Measurements from ENCODE around the gene ULBP3.
A peak's percentile ranks its signal among the peaks of the same experiment; 100 is the strongest.

The ULBP3 gene

GRCh38 chr6:150068720-150069648, at the start of gene ULBP3:
Gene ULBP3 (minus strand): TSS chr6:150069121. CDS start chr6:150069066, 55 bp downstream.
- DNase-seq (ENCODE audit: low read depth in 4 of 4, low spot score in 1 of 4) = peak; percentile 28 to 70 (median 50)

GRCh38 chr6:150118627-150119026, 49.7 kb upstream of the ULBP3 start:
- no peak for DNase-seq (ENCODE audit: low read depth in 4 of 4, low spot score in 1 of 4)

- no peak for DNase-seq (ENCODE audit: low read depth in 4 of 4, low spot score in 1 of 4)
These were observed 49.3 kb upstream of the ULBP3 start for GRCh38 chr6:150118203-150118602.

- no peak for DNase-seq (ENCODE audit: low read depth in 4 of 4, low spot score in 1 of 4)
These were observed 47.4 kb upstream of the ULBP3 start for GRCh38 chr6:150116200-150116800.

- DNase-seq (ENCODE audit: low read depth in 4 of 4, low spot score in 1 of 4) = no peak
These were observed 46.8 kb upstream of the ULBP3 start for GRCh38 chr6:150115769-150116168.

- no peak for DNase-seq (ENCODE audit: low read depth in 4 of 4, low spot score in 1 of 4)
These were observed 43.3 kb upstream of the ULBP3 start for GRCh38 chr6:150112233-150112632.

- DNase-seq (ENCODE audit: low read depth in 4 of 4, low spot score in 1 of 4) = no peak
These were observed 33.9 kb upstream of the ULBP3 start for GRCh38 chr6:150102750-150103270.

- no peak for DNase-seq (ENCODE audit: low read depth in 4 of 4, low spot score in 1 of 4)
These were observed 31.8 kb upstream of the ULBP3 start for GRCh38 chr6:150100745-150101144.

- DNase-seq (ENCODE audit: low read depth in 4 of 4, low spot score in 1 of 4) = no peak
These were observed 31.0 kb upstream of the ULBP3 start for GRCh38 chr6:150099953-150100352.

- no peak for DNase-seq (ENCODE audit: low read depth in 4 of 4, low spot score in 1 of 4)
These were observed 30.6 kb upstream of the ULBP3 start for GRCh38 chr6:150099546-150099945.

GRCh38 chr6:150098155-150098554, 29.2 kb upstream of the ULBP3 start:
- no peak for DNase-seq (ENCODE audit: low read depth in 4 of 4, low spot score in 1 of 4)

- DNase-seq (ENCODE audit: low read depth in 4 of 4, low spot score in 1 of 4) = no peak
These were observed 24.5 kb upstream of the ULBP3 start for GRCh38 chr6:150093397-150093796.

- DNase-seq (ENCODE audit: low read depth in 4 of 4, low spot score in 1 of 4) = no peak
These were observed 22.6 kb upstream of the ULBP3 start for GRCh38 chr6:150091476-150091875.

- no peak for DNase-seq (ENCODE audit: low read depth in 4 of 4, low spot score in 1 of 4)
These were observed 21.4 kb upstream of the ULBP3 start for GRCh38 chr6:150090328-150090727.

GRCh38 chr6:150088481-150089154, 19.7 kb upstream of the ULBP3 start:
- DNase-seq (ENCODE audit: low read depth in 4 of 4, low spot score in 1 of 4) = no peak

- DNase-seq (ENCODE audit: low read depth in 4 of 4, low spot score in 1 of 4) = no peak
These were observed 18.4 kb upstream of the ULBP3 start for GRCh38 chr6:150087336-150087735.

- DNase-seq (ENCODE audit: low read depth in 4 of 4, low spot score in 1 of 4) = no peak
These were observed 17.1 kb upstream of the ULBP3 start for GRCh38 chr6:150086026-150086425.

- no peak for DNase-seq (ENCODE audit: low read depth in 4 of 4, low spot score in 1 of 4)
These were observed 15.5 kb upstream of the ULBP3 start for GRCh38 chr6:150084426-150084825.

- no peak for DNase-seq (ENCODE audit: low read depth in 4 of 4, low spot score in 1 of 4)
These were observed 14.9 kb upstream of the ULBP3 start for GRCh38 chr6:150083839-150084238.

GRCh38 chr6:150081702-150082101, 12.8 kb upstream of the ULBP3 start:
- no peak for DNase-seq (ENCODE audit: low read depth in 4 of 4, low spot score in 1 of 4)

- DNase-seq (ENCODE audit: low read depth in 4 of 4, low spot score in 1 of 4) = no peak
These were observed 10.7 kb upstream of the ULBP3 start for GRCh38 chr6:150079604-150080003.

- DNase-seq (ENCODE audit: low read depth in 4 of 4, low spot score in 1 of 4) = no peak
These were observed 9.9 kb upstream of the ULBP3 start for GRCh38 chr6:150078788-150079187.
